Measurements from ENCODE around the gene ZNF407.

Gene ZNF407

DNA sequence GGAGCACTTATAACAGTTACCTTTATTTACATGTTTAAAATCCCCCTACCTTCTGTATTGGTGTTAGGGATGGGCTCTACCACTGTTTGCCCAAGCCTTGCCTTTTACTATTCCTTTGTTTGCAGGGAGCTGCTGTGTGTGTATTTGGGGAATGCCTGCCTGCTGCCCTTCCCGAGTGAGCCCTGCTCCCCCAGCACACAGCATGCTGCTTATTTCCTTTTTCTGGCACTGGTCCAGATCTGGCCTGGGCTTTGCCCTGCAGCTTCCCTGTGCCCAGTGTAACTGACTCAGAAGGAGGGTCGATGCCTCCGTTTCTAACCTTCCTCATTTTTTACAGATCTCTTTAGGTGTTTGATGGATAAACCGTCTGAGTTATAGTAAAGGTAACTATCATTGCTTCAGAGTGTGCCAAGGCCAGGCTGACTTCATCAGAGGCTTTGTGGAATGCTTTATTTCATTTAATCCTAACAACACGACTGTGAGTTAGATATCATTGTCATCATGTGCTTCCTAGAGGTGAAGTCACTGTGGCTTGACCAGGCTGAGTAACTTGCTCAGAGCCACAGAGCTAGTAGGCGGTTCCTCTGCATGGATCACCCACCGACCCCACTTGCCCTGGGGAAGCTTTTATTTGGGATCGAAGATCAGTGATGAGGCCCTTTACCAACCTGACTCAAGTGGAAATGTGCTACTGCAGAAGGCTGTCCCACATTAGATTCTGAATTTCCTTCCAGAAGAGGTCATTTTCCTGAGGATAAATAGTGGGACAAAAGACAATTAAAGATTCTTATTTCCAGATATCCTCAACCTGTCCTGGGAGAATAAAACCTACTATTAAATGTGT is 238.8 kb downstream of the ZNF407 start:
- DNase-seq: no peak

GRCh38 chr18:74840492-74841167 is 243.0 kb downstream of the ZNF407 start:
- no peak for DNase-seq

DNA sequence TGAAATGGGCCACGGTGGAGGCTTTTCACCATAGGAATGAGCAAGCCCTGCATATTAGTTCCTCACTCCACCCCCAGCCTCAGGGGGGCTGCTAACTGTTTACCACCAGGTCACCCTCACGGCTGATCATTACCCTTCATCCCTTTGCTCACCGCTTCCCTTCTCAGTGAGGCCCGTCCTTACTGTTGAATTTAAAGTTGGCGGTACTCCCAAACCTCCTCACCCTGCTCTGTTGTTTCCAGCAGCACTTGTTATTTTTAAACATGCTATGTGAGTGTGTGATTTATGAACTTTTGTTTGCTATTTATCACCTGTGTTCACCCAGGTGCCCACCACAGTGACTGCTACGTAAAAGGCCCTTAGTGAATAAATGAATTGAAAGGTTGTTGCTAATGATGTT is 243.6 kb downstream of the ZNF407 start:
- no peak for DNase-seq

- DNase-seq: no peak
These were observed 251.6 kb downstream of the ZNF407 start for GRCh38 chr18:74849301-74849700.

GRCh38 chr18:74856434-74856833 is 258.8 kb downstream of the ZNF407 start:
- DNase-seq: no peak

- DNase-seq: no peak
These were observed 259.3 kb downstream of the ZNF407 start for GRCh38 chr18:74856928-74857327.

GRCh38 chr18:74857901-74858300 is 260.2 kb downstream of the ZNF407 start:
- no peak for DNase-seq

- no peak for DNase-seq
These were observed 263.5 kb downstream of the ZNF407 start for GRCh38 chr18:74861154-74861553.

DNA sequence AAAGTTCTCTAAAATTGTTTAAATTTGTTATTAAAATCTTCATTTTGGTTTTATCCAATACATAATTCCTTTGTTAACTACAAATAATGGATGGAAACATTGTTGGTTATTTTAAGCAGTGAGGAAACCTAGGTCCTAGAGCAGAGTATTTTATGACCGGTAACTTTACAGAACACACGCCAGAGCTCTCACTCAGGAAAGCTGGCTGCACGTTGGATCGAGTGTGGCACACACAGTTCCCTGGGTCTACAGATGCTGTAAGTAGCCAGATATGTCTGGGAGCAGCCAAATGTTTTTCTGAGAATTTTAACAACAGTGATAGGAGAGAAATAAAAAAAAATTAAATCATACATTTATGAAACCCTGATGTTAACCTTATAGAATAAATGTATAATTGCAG is 264.4 kb downstream of the ZNF407 start:
- no peak for DNase-seq

DNA sequence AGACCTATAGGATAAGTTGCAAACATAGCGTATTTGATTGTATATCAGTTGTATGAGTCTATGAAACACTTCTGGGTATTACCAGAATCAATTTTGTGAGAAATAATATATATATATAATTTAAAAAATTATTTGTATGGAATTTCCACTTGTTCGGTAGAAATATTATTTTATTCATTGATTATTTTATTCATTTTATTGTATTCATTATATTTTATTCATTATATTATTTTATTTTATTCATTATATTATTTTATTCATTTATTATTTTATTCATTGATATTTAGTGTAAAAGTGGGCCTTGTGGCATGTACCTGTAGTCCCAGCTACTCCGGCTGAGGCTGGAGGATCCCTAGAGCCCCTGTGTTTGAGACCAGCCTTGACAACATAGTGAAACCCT is 268.9 kb downstream of the ZNF407 start:
- no peak for DNase-seq

DNA sequence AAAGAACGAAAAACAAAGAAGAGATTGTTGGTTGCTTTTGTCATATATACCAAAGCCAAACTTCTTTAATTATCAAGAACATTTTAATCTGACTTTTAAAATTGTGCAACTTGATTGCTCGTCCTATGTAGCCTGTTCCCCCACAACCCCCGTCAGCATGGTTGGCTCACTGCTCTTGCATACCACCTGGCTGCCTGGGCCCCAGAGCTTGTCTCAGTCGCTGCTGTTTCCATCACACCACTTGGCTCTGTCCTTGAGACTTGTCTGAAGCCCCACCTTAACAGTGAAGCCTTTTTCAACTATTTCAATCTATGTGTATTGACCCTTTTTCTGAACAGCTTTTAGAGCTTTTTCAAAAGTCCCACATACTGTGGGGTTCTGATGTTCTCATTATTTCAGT is 270.8 kb downstream of the ZNF407 start:
- no peak for DNase-seq

DNA sequence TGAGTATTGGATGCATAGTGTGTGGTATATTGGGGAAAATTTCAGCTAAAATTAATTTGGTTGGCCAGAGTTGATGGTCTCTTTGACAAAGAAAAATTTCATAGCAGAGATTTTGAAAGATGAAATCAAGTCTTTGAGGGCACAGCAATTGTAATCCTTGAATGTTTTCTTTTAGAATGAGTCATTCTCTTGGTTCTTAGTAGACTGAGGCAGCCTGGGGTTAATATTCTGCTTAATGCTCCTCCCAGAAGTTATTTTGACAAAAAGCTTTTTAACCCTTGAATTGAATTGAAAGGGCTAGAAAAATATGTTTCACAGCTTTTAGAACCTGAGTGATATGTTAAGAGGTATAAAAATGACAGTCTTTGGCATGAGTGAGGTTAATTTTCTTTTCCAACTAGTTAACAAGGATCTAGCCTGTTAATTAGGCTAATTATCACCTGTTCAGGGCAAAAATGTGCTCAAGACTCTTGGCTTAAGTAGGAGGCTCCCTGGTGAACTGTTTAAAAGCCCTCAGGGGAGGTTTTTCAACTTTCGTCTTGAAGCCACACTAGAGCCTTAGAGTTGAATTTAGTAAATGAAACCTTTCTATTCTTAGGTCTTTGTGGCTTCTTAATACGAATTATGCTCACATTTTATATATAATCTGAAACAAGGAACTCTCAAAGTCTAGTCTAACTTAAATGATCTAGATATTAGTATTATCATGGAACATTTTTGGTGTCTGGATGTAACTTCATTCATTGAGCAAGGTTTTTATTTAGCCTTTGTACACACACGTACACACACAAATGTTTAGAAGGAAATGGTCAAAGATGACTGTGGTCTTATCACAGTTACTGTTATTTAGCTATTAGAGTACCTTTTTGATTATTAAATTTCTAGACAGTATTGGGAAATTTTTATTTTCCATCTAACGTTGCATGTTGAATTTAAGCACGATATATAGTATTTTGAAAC is 272.5 kb downstream of the ZNF407 start:
- no peak for DNase-seq

DNA sequence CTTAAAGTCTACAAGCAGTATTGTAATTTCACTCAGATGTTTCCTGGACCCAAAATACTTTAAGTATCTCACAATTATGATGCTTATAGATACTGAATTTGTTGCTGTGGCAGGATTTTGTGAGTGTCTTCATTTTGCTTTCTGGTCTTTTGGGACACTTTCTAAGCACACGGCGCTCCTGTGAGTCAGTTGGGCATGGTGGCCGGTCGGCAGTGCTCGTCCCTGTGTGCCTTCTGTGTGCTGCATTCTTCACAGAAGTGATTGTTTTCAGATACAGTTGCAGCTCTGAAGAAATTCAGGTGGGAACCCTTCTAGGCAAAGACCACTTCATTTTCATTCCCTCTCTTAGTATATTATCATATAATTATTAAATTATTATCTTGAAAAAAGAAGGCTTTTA is 273.3 kb downstream of the ZNF407 start:
- no peak for DNase-seq

DNA sequence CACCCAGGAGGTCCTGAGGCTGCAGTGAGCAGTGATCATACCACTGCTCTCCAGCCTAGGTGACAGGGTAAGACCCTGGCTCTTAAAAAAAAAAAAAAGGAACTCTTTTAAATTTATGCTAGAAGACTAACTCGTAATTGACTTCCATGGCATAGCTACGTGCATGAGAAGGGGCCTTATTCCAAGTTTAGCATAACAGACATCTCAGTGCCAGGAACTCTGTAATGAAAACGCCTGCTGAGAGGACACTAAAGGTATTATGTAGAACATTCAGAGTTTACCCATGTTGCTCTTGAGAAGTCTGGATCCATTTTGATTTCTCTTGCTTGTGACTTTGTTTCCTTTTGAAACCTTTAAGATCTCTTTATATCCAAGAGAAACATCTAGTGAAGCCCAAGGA is 276.0 kb downstream of the ZNF407 start:
- DNase-seq: no peak

DNA sequence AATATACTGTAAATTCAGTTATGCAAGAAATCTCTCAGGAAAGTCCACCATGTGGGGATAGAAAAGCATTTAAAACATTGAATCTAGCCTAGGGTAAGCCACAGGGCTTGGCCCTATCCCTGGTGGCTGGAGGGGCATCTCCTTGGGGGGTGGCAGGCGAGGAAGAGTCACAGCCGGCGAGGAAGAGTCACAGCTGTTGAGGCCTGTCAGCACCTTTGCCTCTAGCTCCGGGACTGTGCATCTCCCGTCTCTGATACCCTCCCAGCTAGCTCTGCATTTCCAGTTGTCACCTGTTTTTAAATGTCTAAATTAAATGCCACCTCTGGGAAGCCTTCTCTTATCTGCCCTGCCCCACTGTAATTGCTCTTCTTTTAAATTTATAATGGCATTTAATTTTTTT is 276.7 kb downstream of the ZNF407 start:
- DNase-seq: no peak

- no peak for DNase-seq
These were observed 279.1 kb downstream of the ZNF407 start for GRCh38 chr18:74876630-74877243.

DNA sequence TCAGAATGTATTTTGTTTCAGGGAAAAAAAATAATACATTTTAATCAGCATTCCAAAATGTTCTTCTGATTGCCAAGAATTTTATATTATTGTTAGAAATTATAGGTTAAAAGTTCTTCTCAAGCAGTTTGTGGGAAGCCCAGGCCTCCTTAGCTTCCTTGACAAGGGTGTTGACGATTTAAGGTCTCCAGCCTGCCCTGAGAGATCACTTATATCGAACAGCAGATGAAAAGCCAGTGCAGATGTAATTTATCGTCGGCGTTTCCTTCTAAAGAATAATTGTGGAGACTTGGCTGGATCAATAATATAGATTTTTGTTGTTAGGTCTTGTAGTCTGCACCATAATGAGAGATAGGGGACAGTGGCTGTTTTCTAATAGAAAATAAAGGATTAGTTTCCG is 280.6 kb downstream of the ZNF407 start:
- no peak for DNase-seq

DNA sequence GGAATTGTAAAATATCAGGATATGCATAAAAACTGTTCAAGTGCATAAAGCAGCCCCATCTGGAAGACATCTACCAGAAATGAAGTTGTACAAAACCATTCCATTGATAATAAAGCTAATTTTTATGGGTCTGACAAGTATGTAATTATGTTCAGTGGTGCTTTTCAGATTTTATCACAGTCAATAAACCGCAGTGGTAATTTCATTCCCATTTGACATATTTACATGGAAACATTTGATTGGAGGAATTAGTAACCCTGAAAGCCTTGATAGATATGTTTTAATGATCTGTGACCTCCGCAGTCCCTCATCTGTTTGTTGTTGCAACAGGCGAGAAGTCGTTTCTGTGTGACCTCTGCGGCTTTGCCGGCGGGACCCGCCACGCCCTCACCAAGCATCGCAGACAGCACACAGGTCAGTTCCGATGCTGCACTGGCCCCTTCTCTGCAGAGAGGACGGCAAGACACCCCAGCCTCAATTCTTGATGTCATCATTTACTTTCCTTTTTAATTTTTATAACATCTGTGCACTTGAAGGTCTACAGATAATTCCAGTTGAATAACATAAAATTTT is 283.1 kb downstream of the ZNF407 start:
- DNase-seq: no peak

DNA sequence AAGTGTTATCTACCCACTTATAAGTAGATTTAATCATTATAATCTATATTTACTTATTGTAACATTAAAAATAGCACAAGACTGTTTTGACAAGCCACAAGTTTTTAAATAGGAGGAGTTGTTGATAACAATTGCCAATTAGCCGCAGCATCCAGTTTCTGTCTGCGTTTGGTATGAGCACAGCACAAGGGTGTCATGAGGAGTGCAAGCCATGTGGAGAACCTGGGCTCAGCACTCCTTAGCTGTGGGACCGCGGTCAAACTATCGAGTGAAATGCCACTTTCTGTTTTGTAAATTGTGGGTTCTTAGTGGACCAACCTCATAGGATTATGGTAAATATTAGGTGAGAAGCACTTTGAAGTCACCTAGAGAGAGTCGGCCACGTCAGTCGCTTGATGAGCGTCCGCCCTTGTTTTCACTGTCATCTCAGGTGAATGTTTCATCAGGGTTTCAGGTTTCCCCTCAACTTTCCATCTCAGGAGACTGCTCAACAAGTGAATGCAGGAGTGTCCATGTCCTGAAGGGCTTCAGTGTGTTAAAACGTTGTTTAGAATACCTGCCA is 294.5 kb downstream of the ZNF407 start:
- no peak for DNase-seq

- DNase-seq: no peak
These were observed 298.0 kb downstream of the ZNF407 start for GRCh38 chr18:74895686-74896085.

DNA sequence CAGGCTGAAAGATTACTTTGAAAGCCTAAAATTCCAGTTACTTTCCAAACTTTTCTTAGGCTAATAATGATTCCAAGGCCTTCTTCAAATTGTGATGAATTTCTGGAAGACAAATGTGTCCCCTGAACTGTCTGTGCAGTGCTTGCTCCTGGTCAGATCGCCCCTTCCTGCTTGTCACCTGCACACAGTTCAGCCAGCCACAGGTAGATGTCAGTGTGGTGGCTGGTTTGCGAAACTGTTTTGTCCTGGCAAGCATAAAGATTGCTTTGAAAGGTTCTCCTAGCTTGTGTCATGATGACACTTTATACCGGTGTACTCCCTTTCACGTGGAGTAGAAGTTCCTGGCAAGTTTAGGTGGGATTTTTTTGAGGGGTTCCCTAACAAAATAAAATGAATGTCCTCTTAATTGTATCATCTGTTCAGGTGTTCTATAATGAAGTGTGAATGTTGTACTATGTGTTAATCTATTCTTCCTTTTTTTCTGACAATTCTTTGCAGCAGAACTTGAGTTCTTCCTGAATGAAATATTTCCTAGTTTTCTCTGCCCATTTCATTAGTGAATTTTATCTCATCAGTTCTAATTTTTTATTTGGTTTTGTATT is 298.8 kb downstream of the ZNF407 start:
- DNase-seq: no peak

Data from stimulated activated CD4-positive, alpha-beta T cell treated with anti-CD3 and anti-CD28 coated beads, Interleukin-12 subunit alpha, Interleukin-12 subunit beta, amount 100 ng/mL, for 4 hours (primary cell).